ENCODE data around the gene SIRPG. TPM values are rescaled to one million over a fixed set of nuclear protein-coding genes. Genes with fewer than 3 reads are reported as not detected.
"Not testable (repeated sequence)": the region's sequence is repeated elsewhere in the genome, so short reads cannot be mapped to it uniquely, and the experiment has no call there.

The SIRPG gene
- total RNA-seq, 6 experiments from 2014 or later: 0.31 to 0.37 TPM; not detected in 4

DNA sequence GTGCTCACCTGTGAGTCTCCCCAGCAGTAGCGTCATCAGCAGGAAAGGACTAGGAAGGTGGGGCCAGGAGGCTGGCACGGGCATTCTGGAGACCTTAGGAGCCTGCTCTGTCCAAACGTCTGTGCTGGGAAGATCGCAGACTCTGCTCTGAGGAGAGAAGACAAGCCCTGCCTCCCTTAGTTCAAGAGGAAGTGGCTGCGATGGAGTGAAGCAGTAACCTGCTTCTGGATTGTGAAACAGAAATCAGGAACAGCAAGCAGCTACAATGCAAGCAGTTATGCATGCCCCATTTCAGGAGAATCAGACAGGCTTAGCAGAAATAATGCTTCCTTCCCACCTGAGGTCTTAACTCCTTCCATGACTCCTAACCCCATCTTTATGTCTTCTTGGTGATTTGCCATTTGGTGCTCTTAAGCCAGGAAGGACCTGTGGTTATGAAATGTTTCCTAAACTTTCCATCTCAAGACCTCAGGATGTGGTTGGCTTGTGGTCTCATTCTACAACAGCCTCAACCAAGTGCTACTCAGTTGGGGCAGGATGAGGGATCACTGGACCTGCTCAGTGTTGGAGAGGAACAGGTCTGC is 37.6 kb downstream of the SIRPG start, which contains the start of gene SIRPB1:
Gene SIRPB1 (minus strand): TSS at position 149 of the 584 bp plus-strand sequence. CDS start 65 bp downstream, at position 84.
- Histone ChIP-seq H3K27ac (peak within 1 kb of the TSS in 1 of 3 donors; percentile 37), H3K4me1 (no peaks in the 10 kb centered on the region), H3K36me3 (no peaks in the 10 kb centered on the region), H3K4me3 (no peak within 1 kb of the TSS), H3K27me3 (no peaks in the 10 kb centered on the region), H3K9me3 (no peaks in the 10 kb centered on the region)
- 16% methylated on average over 3 of the region's 5 CpGs for WGBS (ENCODE audit: insufficient coverage, low coverage, low lambda C conversion rate, missing lambda C conversion rate)
- DNase-seq: no peak
- peak; percentile 49 to 71 (median 58) for ATAC-seq
- no peak for TF ChIP-seq POLR2A (IDR thresholded peaks at IDR 0.05)
- TF ChIP-seq, protein P1, sequence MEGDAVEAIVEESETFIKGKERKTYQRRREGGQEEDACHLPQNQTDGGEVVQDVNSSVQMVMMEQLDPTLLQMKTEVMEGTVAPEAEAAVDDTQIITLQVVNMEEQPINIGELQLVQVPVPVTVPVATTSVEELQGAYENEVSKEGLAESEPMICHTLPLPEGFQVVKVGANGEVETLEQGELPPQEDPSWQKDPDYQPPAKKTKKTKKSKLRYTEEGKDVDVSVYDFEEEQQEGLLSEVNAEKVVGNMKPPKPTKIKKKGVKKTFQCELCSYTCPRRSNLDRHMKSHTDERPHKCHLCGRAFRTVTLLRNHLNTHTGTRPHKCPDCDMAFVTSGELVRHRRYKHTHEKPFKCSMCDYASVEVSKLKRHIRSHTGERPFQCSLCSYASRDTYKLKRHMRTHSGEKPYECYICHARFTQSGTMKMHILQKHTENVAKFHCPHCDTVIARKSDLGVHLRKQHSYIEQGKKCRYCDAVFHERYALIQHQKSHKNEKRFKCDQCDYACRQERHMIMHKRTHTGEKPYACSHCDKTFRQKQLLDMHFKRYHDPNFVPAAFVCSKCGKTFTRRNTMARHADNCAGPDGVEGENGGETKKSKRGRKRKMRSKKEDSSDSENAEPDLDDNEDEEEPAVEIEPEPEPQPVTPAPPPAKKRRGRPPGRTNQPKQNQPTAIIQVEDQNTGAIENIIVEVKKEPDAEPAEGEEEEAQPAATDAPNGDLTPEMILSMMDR (IDR thresholded peaks at IDR 0.05): no peak
- intact Hi-C loops (cut with DNase I): no loop called here

DNA sequence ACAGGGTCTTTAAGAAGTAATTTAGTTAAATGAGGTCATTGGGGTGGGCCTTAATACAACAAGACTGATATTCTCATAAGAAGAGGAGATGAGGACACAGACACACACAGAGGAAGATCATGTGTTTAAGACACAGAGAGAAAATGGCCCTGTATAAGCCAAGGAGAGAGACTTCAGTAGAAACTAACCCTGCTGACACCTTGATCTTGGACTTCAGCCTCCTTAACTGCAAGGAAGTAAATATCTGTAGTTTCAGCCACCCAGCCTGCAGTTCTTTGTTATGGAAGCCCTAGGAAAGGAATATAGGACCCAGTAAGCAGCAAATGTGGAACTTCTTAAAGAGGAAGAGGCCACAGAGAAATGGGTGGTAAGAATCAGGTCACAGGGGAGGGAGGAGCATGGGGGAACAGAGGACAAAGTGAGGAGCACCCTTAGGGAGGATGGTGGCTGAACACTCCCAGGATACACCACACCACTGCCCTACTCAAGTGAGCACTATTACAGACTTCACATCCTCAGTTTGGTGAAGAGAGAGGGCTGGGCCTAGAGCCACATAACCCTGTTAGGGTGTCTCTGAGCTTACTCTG is 38.5 kb downstream of the SIRPG start:
- H3K4me3 ChIP-seq: no peak overlapping the region
- peak overlapping the region in 1 of 3 donors; percentile 37 for H3K27ac ChIP-seq
- ATAC-seq: peak; percentile 40 to 61 (median 50)

DNA sequence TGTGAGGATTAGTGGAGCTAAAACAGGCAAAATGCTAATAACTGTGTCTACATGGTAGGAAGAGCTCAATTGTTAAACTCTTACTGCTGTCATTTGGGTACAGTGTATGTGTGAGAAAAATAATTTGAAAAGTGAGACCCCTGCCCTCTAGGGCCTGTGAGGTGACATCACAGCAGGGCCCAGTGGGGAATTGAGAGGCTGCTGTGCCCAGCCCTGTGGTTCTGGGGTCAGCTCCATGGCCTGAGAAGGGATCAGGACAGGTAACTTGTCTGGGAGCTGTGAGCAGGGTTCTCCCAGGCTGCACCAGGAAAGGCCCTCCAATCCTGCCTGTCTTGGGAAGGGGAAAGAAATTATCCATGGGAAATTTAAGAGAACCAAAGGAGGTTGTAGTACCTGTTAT is 39.1 kb downstream of the SIRPG start:
- intact Hi-C loops (cut with DNase I): no loop called here
- no peaks in the 10 kb centered on the region for H3K36me3 ChIP-seq
- H3K4me3 ChIP-seq: no peak overlapping the region
- no peaks in the 10 kb centered on the region for H3K9me3 ChIP-seq
- ATAC-seq (no peak), DNase-seq (no peak)
- H3K27me3 ChIP-seq: no peaks in the 10 kb centered on the region
- TF ChIP-seq, protein P1 (IDR thresholded peaks at IDR 0.05): no peak
- no peak for TF ChIP-seq POLR2A (IDR thresholded peaks at IDR 0.05)
- no peaks in the 10 kb centered on the region for H3K4me1 ChIP-seq
- no peak overlapping the region for H3K27ac ChIP-seq

More for the DNA sequence above, 38.5 kb downstream of the SIRPG start:
- Histone ChIP-seq H3K9me3 (no peaks in the 10 kb centered on the region), H3K27me3 (no peaks in the 10 kb centered on the region), H3K36me3 (no peaks in the 10 kb centered on the region), H3K4me1 (no peaks in the 10 kb centered on the region)
- DNase-seq: no peak
- intact Hi-C loops (cut with DNase I): no loop called here
- TF ChIP-seq, protein P1 (IDR thresholded peaks at IDR 0.05): no peak
- TF ChIP-seq POLR2A (IDR thresholded peaks at IDR 0.05): no peak

DNA sequence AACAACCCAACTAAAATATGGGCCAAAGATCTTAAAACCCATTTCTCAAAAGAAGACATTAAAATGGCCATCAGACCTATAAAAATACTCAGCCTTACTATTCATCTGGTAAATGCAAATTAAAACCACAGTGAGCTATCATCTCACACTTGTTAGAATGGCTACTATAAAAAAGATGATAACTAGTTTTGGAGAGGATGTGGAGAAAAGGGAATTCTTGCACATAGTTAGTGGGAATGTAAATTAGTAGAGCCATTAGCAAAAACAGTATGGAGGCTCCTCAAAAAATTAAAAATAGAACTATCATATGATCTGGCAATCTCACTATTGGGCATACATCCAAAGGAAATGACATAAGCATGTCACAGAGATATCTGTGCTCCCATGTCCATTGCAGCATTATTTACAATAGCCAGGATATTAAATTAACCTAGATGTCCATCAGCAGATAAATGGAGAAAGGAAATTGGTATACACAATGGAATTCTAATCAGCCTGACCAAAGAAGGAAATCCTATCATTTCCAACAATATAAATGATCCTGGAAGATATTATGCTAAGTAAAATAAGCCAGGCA is 40.6 kb downstream of the SIRPG start:
- intact Hi-C loops (cut with DNase I): no loop called here
- no peaks in the 10 kb centered on the region for H3K4me1 ChIP-seq

DNA sequence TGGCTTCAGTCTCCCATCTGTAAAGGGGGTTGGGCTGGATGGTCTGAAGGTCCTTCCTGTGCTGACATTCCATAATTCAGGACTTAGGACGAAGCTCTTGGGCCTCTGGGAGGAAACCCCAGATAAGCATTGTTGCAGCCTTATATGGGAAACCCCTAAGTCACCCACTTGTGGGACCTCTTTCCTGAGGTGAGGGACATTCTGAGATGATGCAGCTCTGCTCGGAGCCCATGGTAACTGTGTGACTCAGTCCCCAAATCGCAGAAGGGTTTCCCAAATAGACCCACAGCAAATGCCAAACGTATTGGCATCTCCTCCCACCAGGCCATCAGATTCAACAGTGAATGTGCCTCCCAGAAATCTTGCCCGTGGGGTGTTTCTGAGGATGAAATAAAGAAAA is 47.2 kb downstream of the SIRPG start:
- H3K36me3 ChIP-seq; H3K4me3 ChIP-seq; H3K27me3 ChIP-seq; ATAC-seq; H3K27ac ChIP-seq; H3K4me1 ChIP-seq; intact Hi-C loops (cut with DNase I); H3K9me3 ChIP-seq; DNase-seq: not testable (repeated sequence)
- no CpG with 5 or more reads among the region's 5 CpGs for WGBS (ENCODE audit: insufficient coverage, low coverage, low lambda C conversion rate, missing lambda C conversion rate)

More for the DNA sequence above, 40.6 kb downstream of the SIRPG start:
- no peaks in the 10 kb centered on the region for H3K27me3 ChIP-seq
- H3K36me3 ChIP-seq: no peaks in the 10 kb centered on the region
- no peak for DNase-seq
- H3K4me3 ChIP-seq: no peak overlapping the region
- peak in 3 of 4 donors; percentile 36 to 53 (median 48) for ATAC-seq
- TF ChIP-seq, protein P1 (IDR thresholded peaks at IDR 0.05): no peak
- TF ChIP-seq POLR2A (IDR thresholded peaks at IDR 0.05): no peak
- H3K9me3 ChIP-seq: no peaks in the 10 kb centered on the region
- H3K27ac ChIP-seq: no peak overlapping the region

DNA sequence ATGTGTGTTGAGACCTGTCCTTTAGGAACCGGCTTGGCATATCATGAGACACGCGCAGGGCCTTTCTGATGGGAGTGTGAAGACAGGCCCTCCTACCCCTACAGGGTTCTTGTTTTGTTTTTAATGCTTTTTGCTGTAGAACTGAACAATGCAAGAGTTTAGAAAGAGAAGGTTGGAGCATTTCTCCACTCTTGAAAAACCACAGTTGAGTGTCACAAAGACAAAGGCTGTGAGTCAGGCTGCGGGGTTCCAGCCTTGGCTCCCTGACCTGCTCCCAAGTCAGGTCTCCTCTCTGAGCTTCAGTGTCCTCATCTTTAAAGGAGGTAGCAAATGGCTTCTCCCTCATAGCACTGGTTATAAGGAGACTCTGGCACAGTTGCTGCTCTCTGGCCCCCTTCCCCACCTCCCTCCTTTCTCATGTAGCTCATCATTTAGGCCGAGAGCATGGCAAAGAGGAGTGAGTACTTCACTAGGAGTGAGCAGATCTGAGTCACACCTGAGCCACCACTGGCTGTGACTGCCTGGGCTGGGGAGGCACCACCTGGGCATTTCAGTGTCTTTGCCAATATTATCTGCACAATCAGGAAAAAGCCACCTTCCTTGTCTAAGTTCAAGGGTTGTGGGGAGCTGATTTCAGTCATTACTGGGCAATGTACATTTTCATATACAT is 48.8 kb downstream of the SIRPG start:
- intact Hi-C loops (cut with DNase I); DNase-seq; H3K4me3 ChIP-seq; H3K36me3 ChIP-seq; H3K4me1 ChIP-seq; H3K9me3 ChIP-seq; H3K27ac ChIP-seq; ATAC-seq; H3K27me3 ChIP-seq: not testable (repeated sequence)
- no CpG with 5 or more reads among the region's 5 CpGs for WGBS (ENCODE audit: insufficient coverage, low coverage, low lambda C conversion rate, missing lambda C conversion rate)
